NT2/D1 (cell line): ENCODE measurements around the gene GPR62.

Source experiments
- DNase-seq: peaks from one replicate; pipeline ENCODE4 v3.0.0-alpha.2; 2011; ENCODE audit warnings: low read depth, low spot score
- H3K27me3 ChIP-seq: 2 replicates; pipeline ENCODE4 v1.6.0; 2011; ENCODE audit warnings: mild to moderate bottlenecking; ENCODE audit not compliant: insufficient read length, insufficient read depth
- H3K36me3 ChIP-seq: 2 replicates; pipeline ENCODE4 v1.6.1; 2011; ENCODE audit warnings: mild to moderate bottlenecking, low read length, mixed read lengths; ENCODE audit not compliant: insufficient read depth, insufficient read length
- H3K4me1 ChIP-seq: 2 replicates; pipeline ENCODE4 v1.5.1; 2011; ENCODE audit not compliant: insufficient read depth, insufficient read length
- H3K4me3 ChIP-seq: 2 replicates; pipeline ENCODE4 v1.5.1; 2011; ENCODE audit warnings: low read depth; ENCODE audit not compliant: insufficient read length
- H3K9ac ChIP-seq: 2 replicates; pipeline ENCODE4 v1.6.0; 2011; ENCODE audit warnings: low read depth; ENCODE audit not compliant: insufficient read length
- H3K9me3 ChIP-seq: 2 replicates; pipeline ENCODE4 v1.5.1; 2011; ENCODE audit warnings: mild to moderate bottlenecking, low read length; ENCODE audit not compliant: insufficient read depth
- SUZ12 ChIP-seq: IDR thresholded peaks from 2 replicates; pipeline ENCODE4 v1.6.1; 2011; ENCODE audit not compliant: insufficient read length, insufficient read depth; ENCODE audit errors: extremely low read depth
- YY1 ChIP-seq: IDR thresholded peaks from 2 replicates; pipeline ENCODE4 v1.6.1; 2011; ENCODE audit not compliant: insufficient read length, insufficient read depth
- ZNF274 ChIP-seq: IDR thresholded peaks from 2 replicates; pipeline ENCODE4 v1.6.1; 2011; ENCODE audit warnings: mild to moderate bottlenecking, low read depth, low read length

Gene GPR62

DNA sequence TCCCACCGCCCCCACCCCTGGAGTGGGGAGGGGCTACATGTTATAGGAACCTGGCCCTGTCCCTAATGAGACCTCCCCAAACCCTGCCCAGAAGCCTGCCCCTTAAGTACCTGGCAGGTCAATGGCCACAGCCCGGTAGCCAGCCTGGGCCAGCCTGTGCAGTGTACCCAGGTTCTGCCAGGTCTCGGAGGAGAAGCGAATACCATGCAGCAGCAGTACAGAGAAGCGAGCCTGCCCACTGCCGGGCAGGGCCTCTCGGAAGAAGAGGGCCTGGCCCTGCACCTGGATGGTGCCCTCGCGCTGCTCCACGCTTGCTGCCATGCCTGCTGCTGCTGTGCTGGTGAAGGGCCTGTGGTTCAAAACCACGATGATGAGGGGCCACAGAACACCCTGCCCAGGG, 16.2 kb downstream of the GPR62 start:
- Histone ChIP-seq H3K9me3 (no peaks in the 10 kb centered on the region), H3K9ac (peak overlapping the region; percentile 39), H3K4me3 (peak overlapping the region; percentile 6), H3K27me3 (peaks cover 22% of the 10 kb centered on the region), H3K4me1 (peaks cover 39% of the 10 kb centered on the region), H3K36me3 (peaks cover 27% of the 10 kb centered on the region)
- DNase-seq: no peak
- TF ChIP-seq ZNF274 (no peak), YY1 (no peak), SUZ12 (no peak)

GRCh38 chr3:51974277-51974962, 19.2 kb downstream of the GPR62 start:
- Histone ChIP-seq H3K4me1 (peaks cover 25% of the 10 kb centered on the region), H3K9ac (peak overlapping the region; percentile 85)

DNA sequence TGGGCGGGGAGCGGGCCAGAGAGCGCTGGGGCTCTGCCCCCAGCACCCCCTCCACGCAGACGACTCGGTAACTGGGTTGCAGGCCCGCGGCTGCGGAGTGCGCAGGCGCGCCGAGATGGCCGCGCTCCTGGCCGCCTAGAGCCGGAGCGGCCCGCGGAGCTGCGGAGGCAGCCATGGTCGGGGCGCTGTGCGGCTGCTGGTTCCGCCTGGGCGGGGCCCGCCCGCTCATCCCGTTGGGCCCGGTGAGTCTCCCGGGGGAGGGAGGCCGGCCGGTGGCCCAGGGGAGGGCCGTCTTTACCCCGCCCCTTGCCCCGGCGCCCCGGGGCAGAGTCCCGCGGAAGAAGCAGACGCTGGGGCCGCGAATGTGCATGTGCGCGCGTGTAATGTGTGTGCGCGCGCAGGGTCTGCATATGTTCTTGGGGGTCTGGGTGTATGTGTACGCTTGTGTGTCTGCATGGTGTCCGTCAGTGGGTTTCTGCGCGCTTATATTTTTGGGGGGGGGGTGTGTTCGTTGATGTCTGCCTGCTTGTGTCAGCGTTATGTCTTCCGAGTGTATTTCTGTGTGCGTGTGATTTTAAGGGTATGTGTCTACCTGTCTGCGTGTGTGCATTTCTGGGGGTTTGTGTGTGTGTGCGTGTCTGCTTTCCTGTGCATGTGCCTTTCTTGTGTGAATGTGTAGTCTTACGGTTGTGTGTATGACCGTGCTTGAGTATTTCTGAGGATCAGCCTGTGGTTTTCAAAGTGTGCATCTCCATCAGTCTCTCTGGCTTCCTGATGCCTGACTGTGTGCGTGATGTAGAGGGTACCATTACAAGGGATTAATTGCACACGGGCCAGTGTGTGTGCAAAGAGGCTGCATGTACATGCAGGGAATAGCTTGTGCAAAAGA, 20.0 kb downstream of the GPR62 start, which contains the start of gene ABHD14A:
Gene ABHD14A (plus strand): TSS at position 102 of the 889 bp plus-strand sequence. CDS start 72 bp downstream, at position 174.
- DNase-seq: no peak
- H3K4me3 ChIP-seq: peak within 1 kb of the TSS; percentile 61
- H3K9ac ChIP-seq: peak within 1 kb of the TSS; percentile 85
- no peaks in the 10 kb centered on the region for H3K9me3 ChIP-seq
- H3K27me3 ChIP-seq: peaks cover 26% of the 10 kb centered on the region
- H3K36me3 ChIP-seq: peaks cover 18% of the 10 kb centered on the region
- TF ChIP-seq ZNF274 (no peak), YY1 (peak; percentile 11), SUZ12 (no peak)
- H3K4me1 ChIP-seq: peaks cover 20% of the 10 kb centered on the region

More at GRCh38 chr3:51974277-51974962, 19.2 kb downstream of the GPR62 start:
- Histone ChIP-seq H3K9me3 (no peaks in the 10 kb centered on the region), H3K27me3 (peaks cover 26% of the 10 kb centered on the region), H3K36me3 (peaks cover 25% of the 10 kb centered on the region), H3K4me3 (peak overlapping the region; percentile 61)
- no peak for DNase-seq
- TF ChIP-seq ZNF274 (no peak), YY1 (no peak), SUZ12 (no peak)

GRCh38 chr3:51975852-51976549, 20.8 kb downstream of the GPR62 start:
- Histone ChIP-seq H3K9ac (peak overlapping the region; percentile 85), H3K27me3 (peaks cover 26% of the 10 kb centered on the region), H3K4me1 (peaks cover 16% of the 10 kb centered on the region), H3K9me3 (no peaks in the 10 kb centered on the region), H3K4me3 (peak overlapping the region; percentile 61), H3K36me3 (peaks cover 11% of the 10 kb centered on the region)
- no peak for DNase-seq
- TF ChIP-seq ZNF274 (no peak), SUZ12 (no peak), YY1 (no peak)

DNA sequence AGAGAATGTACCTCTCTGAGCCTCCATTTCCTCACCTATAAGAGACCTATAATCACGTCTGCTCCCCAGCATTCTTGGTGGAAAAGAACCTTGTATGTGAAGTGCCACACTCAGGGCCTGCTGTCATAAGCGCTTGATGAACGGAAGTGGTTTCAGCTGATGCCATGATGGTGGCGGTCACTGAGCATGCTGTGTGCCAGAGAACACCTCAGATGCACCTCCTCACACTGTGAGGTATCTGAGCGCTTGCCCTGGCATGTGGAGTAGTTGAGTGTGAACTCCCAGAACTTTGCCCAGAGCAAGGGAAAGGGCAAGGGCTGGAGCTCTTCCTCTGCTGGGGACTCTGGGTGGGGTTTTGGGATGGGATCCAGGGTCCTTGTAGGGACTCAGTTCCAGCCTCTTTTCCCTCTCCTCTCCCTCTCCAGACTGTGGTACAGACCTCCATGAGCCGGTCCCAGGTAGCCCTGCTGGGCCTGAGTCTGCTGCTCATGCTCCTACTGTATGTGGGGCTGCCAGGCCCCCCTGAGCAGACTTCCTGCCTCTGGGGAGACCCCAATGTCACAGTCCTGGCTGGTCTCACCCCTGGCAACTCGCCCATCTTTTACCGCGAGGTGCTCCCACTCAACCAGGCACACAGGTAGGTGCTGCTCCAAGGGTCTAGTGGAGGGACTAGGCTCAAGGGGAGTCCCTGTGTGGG, 22.4 kb downstream of the GPR62 start:
- Histone ChIP-seq H3K4me3 (no peak overlapping the region), H3K27me3 (peaks cover 26% of the 10 kb centered on the region), H3K9me3 (no peaks in the 10 kb centered on the region), H3K9ac (peak overlapping the region; percentile 17), H3K36me3 (no peaks in the 10 kb centered on the region), H3K4me1 (peaks cover 15% of the 10 kb centered on the region)
- no peak for DNase-seq
- TF ChIP-seq YY1 (no peak), SUZ12 (no peak), ZNF274 (no peak)

DNA sequence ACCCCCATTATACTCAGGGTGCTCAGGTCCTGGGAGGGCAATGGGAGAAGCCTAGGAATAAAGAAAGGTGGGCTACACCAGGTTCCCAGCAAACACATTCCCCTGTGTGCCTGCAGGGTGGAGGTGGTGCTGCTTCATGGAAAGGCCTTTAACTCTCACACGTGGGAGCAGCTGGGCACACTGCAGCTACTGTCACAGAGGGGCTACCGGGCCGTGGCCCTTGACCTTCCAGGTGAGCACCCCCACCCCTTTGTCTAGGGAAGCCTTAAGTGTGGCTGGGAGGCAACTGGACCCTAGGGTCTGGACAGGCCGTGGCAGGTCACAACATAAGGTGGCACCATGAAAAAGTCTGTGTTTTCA, 22.9 kb downstream of the GPR62 start:
- H3K4me3 ChIP-seq: no peak overlapping the region
- no peaks in the 10 kb centered on the region for H3K36me3 ChIP-seq
- H3K9ac ChIP-seq: no peak overlapping the region
- H3K4me1 ChIP-seq: peaks cover 18% of the 10 kb centered on the region
- TF ChIP-seq YY1 (no peak), SUZ12 (no peak), ZNF274 (no peak)
- peaks cover 26% of the 10 kb centered on the region for H3K27me3 ChIP-seq
- no peak for DNase-seq
- H3K9me3 ChIP-seq: no peaks in the 10 kb centered on the region

- DNase-seq: no peak
- no peak for TF ChIP-seq ZNF274
- no peak for TF ChIP-seq SUZ12
- TF ChIP-seq YY1: no peak
- no peak overlapping the region for H3K9ac ChIP-seq
- peaks cover 18% of the 10 kb centered on the region for H3K4me1 ChIP-seq
- H3K9me3 ChIP-seq: no peaks in the 10 kb centered on the region
- H3K27me3 ChIP-seq: peaks cover 15% of the 10 kb centered on the region
- H3K4me3 ChIP-seq: no peak overlapping the region
- no peaks in the 10 kb centered on the region for H3K36me3 ChIP-seq
Measured at GRCh38 chr3:51980253-51980652, 25.1 kb downstream of the GPR62 start.
